LNCaP clone FGC (cell line): ENCODE results near the gene DOK7.

Experiments
- DNase-seq: peaks from one replicate; pipeline ENCODE4 v3.0.0-alpha.2; 2011; ENCODE audit warnings: low read depth
- H3K4me3 ChIP-seq: 2 replicates; pipeline ENCODE4 v1.5.1; 2011; ENCODE audit warnings: mild to moderate bottlenecking, low read depth, low read length, control low read depth
- TF ChIP-seq, protein P1 (sequence below): IDR thresholded peaks from 2 replicates; pipeline ENCODE4 v1.5.1; 2012; ENCODE audit warnings: mild to moderate bottlenecking; ENCODE audit not compliant: control insufficient read depth, insufficient read depth; ENCODE audit errors: extremely low read depth

DOK7 gene, protein sequence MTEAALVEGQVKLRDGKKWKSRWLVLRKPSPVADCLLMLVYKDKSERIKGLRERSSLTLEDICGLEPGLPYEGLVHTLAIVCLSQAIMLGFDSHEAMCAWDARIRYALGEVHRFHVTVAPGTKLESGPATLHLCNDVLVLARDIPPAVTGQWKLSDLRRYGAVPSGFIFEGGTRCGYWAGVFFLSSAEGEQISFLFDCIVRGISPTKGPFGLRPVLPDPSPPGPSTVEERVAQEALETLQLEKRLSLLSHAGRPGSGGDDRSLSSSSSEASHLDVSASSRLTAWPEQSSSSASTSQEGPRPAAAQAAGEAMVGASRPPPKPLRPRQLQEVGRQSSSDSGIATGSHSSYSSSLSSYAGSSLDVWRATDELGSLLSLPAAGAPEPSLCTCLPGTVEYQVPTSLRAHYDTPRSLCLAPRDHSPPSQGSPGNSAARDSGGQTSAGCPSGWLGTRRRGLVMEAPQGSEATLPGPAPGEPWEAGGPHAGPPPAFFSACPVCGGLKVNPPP

GRCh38 chr4:3462790-3463415 lies at the start of gene DOK7:
TSS of gene DOK7 (plus strand) at chr4:3463306. CDS start at chr4:3463376, 70 bp downstream.
- peak within 1 kb of the TSS; percentile 28; the same call in 1 of the 2 replicates for H3K4me3 ChIP-seq
- TF ChIP-seq, protein P1, sequence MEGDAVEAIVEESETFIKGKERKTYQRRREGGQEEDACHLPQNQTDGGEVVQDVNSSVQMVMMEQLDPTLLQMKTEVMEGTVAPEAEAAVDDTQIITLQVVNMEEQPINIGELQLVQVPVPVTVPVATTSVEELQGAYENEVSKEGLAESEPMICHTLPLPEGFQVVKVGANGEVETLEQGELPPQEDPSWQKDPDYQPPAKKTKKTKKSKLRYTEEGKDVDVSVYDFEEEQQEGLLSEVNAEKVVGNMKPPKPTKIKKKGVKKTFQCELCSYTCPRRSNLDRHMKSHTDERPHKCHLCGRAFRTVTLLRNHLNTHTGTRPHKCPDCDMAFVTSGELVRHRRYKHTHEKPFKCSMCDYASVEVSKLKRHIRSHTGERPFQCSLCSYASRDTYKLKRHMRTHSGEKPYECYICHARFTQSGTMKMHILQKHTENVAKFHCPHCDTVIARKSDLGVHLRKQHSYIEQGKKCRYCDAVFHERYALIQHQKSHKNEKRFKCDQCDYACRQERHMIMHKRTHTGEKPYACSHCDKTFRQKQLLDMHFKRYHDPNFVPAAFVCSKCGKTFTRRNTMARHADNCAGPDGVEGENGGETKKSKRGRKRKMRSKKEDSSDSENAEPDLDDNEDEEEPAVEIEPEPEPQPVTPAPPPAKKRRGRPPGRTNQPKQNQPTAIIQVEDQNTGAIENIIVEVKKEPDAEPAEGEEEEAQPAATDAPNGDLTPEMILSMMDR = no peak
- DNase-seq = no peak

GRCh38 chr4:3413675-3414420 lies 49.3 kb upstream of the DOK7 start:
- no peak overlapping the region for H3K4me3 ChIP-seq
- TF ChIP-seq, protein P1 = no peak
- no peak for DNase-seq

DNA sequence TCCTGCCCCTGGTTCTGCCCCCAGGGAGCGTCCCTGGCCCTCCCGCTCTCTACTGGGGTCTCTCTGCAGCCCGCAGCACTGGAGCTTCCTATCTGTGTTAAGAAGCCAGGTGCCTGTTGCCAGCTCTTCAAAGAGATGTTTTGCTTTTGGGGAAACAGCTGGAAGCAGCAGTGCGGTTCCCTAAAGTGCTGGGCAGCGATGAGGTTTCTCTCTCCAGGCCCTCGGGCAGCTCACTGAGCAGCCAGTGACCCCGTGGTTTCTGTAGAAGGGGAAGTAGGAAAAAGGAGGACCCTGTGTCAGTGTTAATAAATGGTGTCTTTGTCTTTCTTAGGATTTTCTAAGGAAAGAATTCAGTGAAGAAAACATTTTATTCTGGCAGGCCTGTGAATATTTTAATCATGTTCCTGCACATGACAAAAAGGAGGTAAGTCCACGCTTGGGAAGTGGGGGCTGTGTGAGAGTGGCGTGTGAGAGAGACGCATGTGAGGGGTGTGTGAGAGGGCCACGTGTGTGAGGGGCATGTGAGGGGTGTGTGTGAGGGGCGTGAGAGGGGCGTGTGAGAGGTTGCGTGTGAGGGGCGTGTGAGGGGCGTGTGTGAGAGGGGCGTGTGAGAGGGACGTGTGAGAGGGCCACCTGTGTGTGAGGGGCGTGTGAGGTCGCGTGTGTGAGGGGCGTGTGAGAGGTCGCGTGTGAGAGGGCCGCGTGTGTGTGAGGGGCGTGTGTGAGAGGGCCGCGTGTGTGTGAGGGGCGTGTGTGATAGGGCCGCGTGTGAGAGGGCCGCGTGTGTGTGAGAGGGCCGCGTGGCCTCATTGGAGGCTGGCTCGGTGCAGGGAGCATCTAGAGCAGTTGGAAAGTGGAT lies 48.5 kb upstream of the DOK7 start:
- no peak overlapping the region for H3K4me3 ChIP-seq
- TF ChIP-seq, protein P1 = no peak
- DNase-seq = no peak

GRCh38 chr4:3415471-3416141 lies 47.5 kb upstream of the DOK7 start:
- DNase-seq = no peak
- TF ChIP-seq, protein P1 = no peak
- H3K4me3 ChIP-seq = no peak overlapping the region

DNA sequence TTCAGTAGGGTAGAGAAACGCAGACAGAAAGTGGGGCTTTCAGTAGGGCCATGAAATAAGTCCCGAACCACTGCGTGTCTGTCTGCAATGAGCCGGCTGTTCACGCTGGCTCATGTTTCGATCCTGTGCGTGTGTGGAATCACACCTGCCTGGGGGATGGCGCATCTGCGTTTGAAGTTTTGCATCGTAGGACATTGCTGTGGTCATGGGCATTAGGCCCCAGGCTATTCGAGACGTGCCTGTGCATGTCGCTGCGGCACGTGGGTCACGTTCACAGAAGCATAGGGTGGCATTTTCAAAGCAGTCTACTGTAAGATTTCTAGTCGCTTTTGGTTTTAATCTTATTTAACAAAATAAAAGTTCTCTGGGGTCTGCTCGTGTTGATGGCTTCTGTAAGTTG lies 46.8 kb upstream of the DOK7 start:
- TF ChIP-seq, protein P1 = no peak
- no peak for DNase-seq
- no peak overlapping the region for H3K4me3 ChIP-seq
